GM18858 (cell line): ENCODE data around the gene ADAMTS17.

Source experiments
- ATAC-seq: cut with Tn5 transposase; IDR thresholded peaks from one replicate; pipeline ENCODE4 v1.9.1; 2021; ENCODE audit not compliant: unreplicated experiment

The ADAMTS17 gene

DNA sequence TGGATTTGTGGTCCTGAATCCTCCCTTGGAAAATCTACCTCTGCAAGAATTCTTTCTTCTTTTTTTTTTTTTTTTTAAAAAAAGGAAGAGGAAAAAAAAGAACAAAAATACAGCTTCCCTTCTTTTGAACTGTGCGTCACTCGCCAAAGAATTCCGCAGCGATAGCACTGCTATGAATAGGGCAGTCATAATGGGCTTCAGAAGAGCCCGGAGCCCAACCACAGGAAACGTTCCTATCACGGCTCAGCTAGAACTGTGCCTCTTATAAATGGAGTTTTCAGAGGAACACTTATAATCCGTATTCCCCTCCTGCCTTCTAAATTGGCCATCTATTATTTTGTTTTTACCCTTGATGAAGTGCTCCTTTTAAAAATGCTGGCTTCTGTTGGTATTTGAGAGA, 227.7 kb downstream of the ADAMTS17 start:
- ATAC-seq = no peak

DNA sequence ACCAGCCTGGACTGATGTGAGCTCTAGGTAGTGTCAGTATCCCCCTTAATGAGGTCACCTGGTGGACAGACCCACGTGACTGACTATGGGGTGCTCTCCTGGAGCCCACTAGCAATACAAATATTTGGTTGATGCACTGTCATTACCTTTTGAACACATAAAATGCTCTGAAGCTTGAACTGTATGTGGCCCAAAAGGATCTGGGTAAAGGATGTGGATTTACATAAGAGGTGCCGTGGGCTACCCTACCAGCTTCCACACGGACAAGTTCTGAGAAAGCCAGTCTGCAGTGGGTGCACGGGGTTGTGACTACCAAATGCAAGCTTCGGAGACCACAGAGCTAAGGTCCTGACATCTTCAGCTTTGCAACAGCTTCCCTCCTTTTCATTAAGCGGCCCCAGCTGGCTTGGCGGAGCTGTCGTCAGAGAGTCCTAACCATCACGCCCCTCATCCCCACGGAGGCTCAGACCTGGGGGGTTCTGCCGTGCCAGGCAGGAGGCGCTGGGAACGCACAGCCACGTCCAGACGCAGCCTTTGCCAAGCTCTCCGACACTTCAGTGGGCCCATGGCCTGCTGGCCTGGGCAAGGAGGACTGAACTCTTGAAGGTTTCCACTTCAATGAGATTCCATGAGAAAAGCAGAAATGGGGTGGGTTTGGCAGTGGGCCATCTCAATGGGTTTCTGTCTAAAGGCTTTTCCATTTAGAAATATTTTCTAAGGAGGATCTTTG, 228.3 kb downstream of the ADAMTS17 start:
- no peak for ATAC-seq

DNA sequence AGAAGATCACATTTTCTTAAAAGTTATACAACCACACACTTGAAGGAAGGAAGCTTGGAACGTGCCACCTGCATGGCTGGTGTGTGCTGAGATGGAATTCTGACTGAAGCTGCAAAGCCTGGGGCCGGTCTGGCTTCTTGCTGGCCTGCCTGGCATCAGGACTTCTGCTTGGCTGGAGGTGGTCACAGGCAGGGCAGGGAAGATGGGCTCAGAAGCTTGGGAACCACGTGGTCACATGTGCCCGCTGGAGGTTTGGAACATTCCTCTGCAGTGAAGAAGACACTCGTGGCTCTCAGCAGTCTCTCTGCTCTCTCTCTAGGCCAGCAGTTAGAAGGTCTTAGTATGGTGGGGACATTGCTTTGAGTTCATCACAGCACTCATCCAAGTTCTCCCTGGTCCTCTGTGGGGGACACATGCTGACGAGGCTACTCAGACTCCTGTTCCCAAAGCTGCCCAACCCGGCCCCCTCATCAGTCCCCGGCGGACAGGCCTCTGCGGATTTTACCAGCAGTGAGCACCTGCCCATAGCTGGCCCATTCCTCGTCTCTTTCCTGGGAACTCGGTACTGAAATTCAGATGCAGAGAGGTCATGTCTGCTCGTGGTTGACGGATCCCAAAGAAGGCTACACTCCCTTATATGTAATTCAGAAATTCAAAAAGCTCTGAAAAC, 229.0 kb downstream of the ADAMTS17 start:
- no peak for ATAC-seq

DNA sequence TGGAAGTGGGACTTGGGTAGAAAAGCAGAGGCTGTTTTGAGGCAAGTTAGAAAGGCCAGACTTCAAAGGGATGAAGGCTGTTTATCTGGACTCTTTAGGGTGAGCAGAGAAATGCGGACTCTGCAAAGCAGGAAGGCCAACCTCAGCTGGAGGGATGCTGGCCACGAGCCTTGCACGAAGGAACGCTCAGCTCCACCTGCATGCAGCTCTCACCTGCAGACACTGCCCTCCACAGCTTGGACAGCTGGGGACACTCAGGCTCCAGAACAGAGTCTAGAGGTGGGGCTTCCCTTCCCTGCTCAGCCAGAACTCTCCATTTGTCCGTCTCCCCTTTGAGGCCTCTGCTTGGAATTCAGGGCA, 229.7 kb downstream of the ADAMTS17 start:
- ATAC-seq = no peak

DNA sequence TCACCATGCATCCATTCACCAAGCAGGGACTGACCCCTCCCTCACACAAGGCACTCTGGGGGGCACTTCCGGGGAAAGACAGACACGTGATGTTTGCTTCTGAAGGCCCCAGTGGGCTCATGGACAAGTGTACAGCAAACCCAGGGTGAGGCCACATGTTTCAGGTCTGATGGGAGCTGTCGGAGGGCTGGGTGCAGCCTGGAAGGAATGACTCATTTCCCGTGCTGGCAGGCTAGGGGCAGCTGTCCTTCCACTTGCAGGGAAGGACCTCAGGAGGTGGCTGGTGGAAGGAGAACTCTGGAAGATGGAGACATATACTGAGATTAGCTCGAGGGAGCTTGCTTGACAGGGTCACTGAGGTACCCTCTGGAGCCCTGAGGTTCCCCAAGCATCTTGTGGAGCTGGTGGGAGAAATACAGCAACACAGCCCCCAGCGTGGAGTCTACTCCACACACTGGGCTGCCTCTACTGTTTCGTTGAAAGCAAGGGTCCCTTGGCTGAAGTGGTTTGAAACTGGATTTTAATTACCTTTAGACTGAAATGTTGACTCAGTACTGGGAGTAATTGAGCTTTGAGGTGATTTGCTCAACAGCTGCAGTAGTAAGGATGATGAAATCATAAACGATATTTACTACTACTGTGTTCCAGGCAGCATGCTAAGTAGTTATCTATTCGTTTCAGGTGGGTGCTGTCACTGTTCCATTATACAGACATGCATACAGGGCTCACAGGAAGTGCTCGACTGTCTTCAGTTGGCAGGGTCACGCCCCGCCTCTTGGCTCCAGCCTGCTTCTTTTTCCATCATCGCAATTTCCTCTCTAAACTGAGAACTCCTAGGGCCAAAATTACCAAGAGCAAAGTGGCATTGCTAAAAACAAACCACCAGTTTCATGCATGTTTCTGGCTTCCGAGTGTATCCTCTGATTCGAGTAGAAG, 230.4 kb downstream of the ADAMTS17 start:
- no peak for ATAC-seq

DNA sequence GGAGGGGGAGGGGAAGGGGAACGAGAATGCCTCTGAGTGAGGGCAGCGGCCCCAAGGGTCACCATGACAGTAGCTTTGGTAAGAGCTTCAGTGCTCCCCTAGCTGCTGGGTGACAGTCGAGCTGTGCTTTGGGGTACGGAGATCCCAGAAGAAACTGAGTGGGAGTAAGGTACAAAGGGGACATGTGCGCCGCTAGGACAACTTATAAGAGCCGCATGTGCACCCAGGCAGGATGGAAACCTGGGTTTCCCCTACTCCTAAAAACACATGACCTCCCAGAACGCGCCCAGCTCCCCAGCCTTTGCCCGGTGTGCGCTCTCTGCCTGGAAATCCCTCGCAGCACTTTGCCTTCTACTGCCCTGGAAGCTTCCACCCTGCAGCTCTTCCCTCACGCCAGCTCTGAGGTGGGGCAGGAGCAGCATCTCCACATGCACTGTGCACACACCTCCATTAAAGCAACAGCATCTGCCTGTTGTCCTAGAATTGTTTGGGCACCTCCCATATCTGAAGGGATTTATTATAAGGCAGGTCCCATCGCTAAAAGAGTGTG, 232.2 kb downstream of the ADAMTS17 start:
- ATAC-seq = no peak

DNA sequence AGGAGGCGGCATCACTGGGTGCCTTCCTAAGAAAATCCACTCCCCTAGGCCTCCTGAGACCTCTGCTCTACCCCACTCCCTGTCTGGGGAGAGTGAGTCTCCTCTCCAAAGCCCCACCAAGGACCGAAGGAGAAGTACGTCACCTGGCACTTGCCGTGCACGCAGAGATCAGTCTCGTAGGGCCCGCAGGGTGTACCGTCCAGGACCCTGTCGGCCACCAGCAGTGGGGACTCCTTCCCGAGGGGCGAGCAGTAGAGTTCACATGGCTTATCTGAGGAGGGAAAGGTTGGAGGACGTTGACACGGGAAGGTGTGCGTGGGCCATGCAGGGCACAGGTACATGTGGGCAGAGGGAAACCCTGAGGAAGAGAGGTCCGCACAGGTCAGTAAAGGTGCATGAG, 232.9 kb downstream of the ADAMTS17 start:
- ATAC-seq = no peak

DNA sequence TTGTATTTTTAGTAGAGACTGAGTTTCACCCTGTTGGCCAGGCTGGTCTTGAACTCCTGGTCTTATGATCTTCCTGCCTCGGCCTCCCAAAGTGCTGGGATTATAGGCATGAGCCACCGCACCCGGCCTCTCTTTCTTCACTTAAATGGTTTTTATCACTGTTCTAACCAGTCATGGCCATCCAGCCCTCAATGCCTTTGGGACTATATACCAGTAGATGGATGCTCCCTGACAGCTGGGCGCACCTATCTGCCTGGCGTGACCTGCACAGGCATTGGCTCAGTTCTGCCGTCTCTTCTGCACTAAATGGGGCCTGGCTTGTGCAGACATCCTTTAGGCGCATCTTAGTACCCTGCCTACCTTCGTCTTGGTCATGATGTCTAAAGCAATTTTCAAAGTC, 233.4 kb downstream of the ADAMTS17 start:
- no peak for ATAC-seq

DNA sequence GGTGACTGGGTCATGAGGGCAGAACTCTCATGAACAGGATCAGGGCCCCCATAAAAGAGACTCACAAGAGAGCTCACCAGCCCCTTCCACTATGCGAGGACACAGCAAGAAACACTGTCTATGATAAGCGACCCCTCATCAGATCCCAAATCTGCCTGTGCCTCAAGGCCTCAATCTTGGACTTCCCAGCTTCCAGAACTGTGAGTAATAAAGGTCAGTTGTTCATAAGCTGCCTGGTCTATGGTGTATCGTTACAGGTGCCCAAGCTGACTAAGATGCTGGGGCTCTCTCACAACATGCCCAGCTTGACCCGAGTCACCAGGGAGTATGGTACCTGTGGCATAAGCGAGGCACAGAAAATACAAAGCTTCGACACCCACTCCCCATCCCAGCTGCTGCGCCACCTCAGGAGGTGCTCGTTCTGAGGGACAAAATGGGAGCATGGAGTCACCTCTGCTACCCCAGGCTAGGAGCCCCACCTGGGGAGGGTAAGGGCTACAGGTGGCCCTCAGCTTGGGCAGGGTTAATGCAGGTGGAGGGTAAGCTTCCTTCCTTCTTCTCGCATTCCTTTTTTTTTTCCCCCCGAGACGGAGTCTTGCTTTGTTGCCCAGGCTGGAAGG, 234.1 kb downstream of the ADAMTS17 start:
- ATAC-seq = no peak

DNA sequence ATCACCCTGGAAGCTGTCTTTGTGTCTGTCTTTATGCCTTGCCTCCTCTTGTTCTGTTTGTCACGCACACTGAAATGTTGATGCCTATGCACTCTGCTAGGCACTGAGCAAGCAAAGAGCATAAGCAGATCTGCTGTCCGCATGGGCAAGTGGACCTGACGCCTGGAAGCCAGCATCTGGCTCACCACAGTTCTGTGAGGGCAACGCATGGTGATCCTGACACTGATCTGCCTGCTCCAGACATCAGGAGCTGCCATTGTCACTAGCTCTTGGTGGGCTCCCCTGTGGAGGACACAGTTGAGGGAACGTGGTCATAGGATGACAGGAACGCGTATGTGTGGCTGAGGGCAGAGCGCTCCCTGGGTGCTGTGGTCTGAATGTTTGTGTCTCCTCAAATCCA, 234.6 kb downstream of the ADAMTS17 start:
- no peak for ATAC-seq

DNA sequence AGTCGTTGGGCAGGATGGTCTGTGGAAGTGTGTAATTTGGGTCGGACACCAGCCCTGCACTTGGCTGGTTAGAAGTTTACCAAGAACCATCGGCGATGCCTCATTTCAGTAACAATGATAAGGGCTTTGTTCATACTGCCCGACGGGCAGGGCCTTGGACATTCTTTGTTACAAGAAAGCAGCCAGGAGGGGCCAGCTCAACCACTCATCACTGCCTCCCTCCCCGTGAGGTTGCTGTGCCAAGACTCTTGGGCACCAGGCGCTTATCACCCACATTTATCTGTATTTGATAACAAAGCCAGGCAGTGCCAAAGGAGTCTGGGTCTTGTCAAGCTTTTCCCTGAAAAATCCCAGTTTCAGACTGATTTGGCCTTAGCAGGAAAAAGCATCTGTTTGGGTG, 235.0 kb downstream of the ADAMTS17 start:
- no peak for ATAC-seq

DNA sequence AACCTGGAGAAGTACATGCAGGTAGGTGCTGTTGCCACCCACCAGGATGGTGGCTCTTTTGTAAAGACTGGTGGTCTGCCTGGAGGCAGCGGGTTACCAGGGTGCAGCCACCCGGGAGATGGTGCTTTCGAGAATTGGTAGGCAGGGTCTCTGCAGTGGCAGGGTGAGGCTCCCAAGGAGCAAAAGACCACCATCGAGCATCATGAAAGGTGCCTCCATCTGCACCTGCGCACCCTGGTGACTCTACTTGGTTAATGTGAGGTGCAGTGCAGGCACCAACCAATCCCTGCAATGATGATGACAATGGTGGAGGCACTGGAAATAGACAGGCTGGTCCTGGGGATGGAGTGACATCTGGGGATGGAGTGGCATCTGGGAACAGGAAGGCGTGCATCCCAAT, 236.7 kb downstream of the ADAMTS17 start:
- ATAC-seq = no peak

DNA sequence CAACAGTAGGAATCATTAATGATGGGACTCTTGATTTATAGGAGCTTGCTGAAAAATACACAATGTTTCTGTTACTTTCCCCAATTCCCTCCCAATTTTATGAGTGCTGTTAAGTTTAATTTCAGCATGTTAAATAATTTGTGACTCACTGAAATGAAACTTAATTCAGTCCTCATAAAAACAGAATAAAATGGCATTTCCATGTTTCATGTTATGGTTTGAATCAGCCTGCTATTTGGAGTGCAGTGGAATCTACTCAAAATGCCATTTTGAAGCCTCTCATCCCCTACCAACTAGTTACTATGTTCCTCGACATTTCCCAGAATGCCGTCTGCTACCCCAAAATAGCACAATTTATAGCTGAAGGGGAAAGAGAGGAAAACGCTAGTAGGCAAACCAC, 237.5 kb downstream of the ADAMTS17 start:
- ATAC-seq = no peak

DNA sequence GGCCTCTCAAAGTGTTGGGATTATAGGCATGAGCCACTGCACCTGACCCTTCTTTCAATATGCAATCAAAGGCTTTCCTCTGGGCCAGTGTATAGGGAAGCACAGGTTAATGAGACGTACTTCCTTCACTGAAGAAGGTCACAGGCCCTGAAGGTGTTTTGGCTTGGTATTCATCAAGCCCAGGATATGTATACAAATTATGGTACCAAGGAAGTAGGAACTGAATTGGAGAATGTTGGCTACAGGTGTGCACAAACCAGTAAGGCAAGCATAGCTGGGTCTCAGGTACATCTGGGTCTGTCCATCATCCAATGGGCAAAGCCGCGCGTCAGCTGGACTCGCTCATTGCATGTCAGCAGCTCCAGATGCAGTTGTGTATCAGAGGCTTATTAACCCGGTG, 237.9 kb downstream of the ADAMTS17 start:
- ATAC-seq = no peak

DNA sequence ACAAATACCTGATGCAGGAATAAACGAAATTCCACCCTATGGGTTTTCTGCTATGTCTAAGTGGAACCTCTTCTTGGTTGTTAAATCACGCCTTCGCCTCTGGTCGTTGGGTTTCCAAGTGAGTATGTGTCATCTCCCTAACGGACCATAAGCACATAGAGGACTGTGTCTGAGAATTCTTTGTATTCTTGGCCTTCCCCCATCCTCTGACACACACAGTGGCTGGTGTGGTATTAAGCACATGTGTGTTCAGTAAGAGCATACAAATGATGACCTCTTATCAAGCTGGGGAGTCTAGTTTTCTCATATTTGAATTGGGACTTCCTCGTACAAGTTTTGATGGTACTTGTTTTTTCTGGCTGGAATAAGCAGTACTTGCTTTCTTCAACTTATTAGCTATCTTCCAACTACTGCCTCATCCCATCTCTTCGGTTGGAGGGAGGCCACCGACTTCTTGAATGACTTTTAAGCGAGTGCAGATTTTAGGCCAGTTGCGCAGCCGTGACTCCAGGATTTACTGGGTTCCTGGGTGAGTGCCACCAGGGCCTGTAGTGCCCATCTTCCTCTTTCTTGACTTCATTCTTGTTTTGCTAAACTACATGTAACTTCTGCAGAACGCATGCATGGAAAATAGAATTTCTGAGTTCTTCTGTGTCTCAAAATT, 240.2 kb downstream of the ADAMTS17 start:
- no peak for ATAC-seq

DNA sequence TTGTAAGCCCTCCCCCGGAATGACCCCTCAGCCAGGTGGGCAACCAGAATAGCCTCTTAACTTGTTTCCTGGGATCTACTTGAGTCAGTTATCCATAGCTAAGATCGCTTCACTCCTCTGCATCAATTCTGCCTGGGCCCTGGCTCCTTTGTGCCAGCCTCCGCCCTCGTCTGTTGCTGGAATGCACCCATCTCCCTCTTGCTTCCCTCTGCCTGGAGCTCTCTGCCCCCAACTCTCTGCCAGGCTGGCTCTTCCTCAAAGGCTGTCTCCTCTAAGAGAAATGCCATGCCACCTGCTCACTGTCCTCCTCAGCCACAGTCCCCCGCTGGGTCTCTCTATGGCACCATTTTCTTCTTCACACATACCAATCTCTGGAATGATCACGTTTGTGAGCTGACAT, 240.8 kb downstream of the ADAMTS17 start:
- no peak for ATAC-seq

DNA sequence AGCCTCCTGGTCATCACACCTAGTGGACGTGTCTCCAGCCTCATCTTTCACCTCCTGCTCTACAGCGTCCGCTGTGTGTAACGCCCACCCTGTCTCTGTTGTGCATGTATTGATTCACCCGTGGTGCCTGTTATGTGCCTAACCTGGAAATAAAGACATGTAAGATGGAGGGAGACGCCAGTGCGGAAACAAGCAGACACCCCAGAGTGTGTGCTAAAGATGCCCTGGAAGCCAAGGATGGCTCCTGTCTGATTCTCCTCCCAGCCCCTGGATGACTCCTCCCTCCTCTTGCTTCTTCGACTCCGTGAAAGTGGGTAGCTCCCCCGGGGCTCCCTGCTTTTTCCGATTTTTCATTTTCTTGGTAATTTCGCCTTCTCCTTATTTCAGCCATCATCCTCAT, 241.8 kb downstream of the ADAMTS17 start:
- ATAC-seq = no peak

DNA sequence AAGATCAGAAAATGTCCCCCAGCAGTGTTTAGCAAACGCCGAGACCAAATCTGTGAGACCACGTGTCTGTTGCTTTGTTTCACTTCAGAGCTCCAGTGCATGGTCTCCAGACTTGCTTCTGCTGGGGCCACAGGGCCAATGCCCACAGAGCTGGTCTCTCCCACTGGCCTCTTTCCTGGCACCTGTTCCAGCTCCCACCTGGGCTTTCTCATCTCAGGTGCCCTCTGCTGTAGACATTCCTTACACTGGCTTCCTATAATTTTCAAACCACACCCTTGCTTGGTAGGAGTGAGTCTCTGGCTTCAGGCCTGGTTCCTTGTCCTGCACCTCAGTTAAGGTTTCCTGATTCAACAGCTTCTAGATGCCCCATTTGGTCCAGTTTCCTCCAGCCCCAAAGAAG, 243.1 kb downstream of the ADAMTS17 start:
- no peak for ATAC-seq

DNA sequence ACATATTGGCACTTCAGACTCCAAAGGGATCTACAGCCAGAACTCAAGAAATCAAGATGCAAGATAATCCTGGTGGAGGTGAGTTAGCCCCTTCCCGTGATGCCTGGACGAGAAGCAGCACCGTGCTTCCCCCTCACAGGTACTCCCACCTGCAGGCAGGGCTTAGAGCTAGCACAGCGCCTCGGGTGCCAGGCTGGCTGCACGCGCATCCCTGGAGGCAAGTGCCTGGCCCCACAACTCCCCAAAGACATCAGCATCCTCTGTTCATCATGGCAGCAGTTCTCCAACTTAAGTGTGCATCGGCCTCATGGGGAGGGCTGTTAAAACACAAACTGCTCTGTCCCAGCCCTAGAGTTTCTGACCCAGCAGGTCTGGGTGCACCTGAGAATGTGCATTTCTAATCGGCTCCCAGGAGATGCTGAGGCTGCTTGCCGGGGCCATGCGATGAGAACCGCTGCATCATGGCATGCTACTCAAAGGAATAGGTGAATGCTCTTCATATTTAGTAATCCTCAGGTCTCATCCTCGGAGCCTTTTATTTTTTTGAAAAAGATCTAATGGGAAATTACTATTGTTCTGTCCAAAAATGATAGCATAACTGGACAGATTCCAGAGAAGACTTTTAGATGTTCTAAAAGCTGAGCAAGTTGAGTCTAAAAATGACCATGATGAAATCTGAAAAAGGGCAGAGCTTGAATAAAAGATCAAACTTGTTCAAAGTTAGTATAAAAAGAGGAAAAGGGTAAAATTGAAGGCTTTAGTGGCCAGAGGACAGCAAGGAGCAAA, 244.2 kb downstream of the ADAMTS17 start:
- no peak for ATAC-seq

DNA sequence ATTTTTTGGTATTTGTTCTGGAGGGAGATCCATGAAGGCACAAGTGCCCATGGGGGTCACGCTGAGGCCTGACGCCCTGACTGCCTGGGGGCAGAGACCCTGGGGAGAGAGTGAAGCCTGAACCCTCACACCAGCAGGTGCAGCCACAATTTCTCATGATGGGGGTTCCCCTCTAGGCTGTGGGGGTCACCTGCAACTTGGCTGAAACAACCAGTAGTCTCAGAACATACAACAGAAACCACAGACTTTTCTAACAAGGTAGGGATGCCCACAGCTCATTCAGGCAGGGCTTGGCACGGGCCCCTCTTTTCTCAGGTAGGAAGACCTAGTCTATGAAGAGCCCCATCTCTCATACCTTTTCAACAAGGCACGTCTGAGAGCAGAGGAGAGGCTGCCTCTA, 245.1 kb downstream of the ADAMTS17 start:
- no peak for ATAC-seq
